Smooth muscle cell (in vitro differentiated cells): ENCODE results near the gene MYO1C. TPM values are rescaled to one million over a fixed set of nuclear protein-coding genes. Genes with fewer than 3 reads are reported as not detected.
A peak's percentile ranks its signal among the peaks of the same experiment; 100 is the strongest.

Experiments
- DNase-seq: peaks from one replicate; lab custom pipeline; 2025; ENCODE audit not compliant: unreplicated experiment; lab: John Stamatoyannopoulos, UW
- H2AFZ ChIP-seq: fragments of 200-600 bp; sonication (generic); 2 replicates; pipeline ENCODE4 v1.6.0; 2016; ENCODE audit warnings: antibody characterized with exemption, low read depth, mild to moderate bottlenecking
- H3F3A ChIP-seq: fragments of 200-600 bp; sonication (generic); 2 replicates; pipeline ENCODE4 v1.6.0; 2017; ENCODE audit warnings: antibody characterized with exemption, low read depth
- H3K27ac ChIP-seq: fragments of 200-600 bp; sonication (generic); 2 replicates; pipeline ENCODE4 v1.5.1; 2016; ENCODE audit warnings: low read depth, mild to moderate bottlenecking
- H3K27me3 ChIP-seq: fragments of 200-600 bp; sonication (generic); 2 replicates; pipeline ENCODE4 v1.6.1; 2016; ENCODE audit warnings: low read depth, mild to moderate bottlenecking
- H3K36me3 ChIP-seq: fragments of 200-600 bp; sonication (generic); 2 replicates; pipeline ENCODE4 v1.5.1; 2016; ENCODE audit warnings: low read depth
- H3K4me1 ChIP-seq: fragments of 200-600 bp; sonication (generic); 2 replicates; pipeline ENCODE4 v1.5.1; 2016; ENCODE audit warnings: low read depth
- H3K4me2 ChIP-seq: fragments of 200-600 bp; sonication (generic); 2 replicates; pipeline ENCODE4 v1.6.0; 2016; ENCODE audit warnings: mild to moderate bottlenecking
- H3K4me3 ChIP-seq: fragments of 200-600 bp; sonication (generic); 2 replicates; pipeline ENCODE4 v1.5.1; 2016; ENCODE audit warnings: mild to moderate bottlenecking
- H3K79me2 ChIP-seq: fragments of 200-600 bp; sonication (generic); 2 replicates; pipeline ENCODE4 v1.6.0; 2016; ENCODE audit warnings: low read depth, mild to moderate bottlenecking
- H3K9ac ChIP-seq: fragments of 200-600 bp; sonication (generic); 2 replicates; pipeline ENCODE4 v1.6.0; 2016; ENCODE audit warnings: low read depth
- H3K9me3 ChIP-seq: fragments of 200-600 bp; sonication (generic); replicated peaks from 2 replicates; pipeline ENCODE4 v1.5.1; 2016; ENCODE audit warnings: low read depth
- H4K20me1 ChIP-seq: fragments of 200-600 bp; sonication (generic); 2 replicates; pipeline ENCODE4 v1.6.0; 2016; ENCODE audit warnings: low read depth
- CTCF ChIP-seq: fragments of 200-600 bp; sonication (generic); IDR thresholded peaks from 2 replicates; pipeline ENCODE4 v1.5.1; 2017; ENCODE audit warnings: borderline replicate concordance, mild to moderate bottlenecking, antibody characterized with exemption; ENCODE audit not compliant: insufficient read depth, poor library complexity, severe bottlenecking
- WGBS: methylation state at CpG from one replicate; pipeline ENCODE4 v1.1.7; 2016; ENCODE audit warnings: low lambda C conversion rate; 5-methylcytosine and 5-hydroxymethylcytosine counted together
- polyA plus RNA-seq: library from polyadenylated mRNA; unstranded; fragments of >200 nt; fragmentation: Nextera tagmentation; extraction: Ambion mirVana; gene quantifications from 2 replicates; pipeline ENCODE4 v1.2.1, GENCODE V29; 2016
- total RNA-seq: library from RNA; depleted of rRNA; stranded (reverse); fragments of >200 nt; gene quantifications from 2 replicates; pipeline ENCODE4 v1.2.3, GENCODE V29; 2014

Gene MYO1C
- total and polyA plus RNA-seq, 2 experiments from 2014 or later, result 80.4 to 81.5 TPM

GRCh38 chr17:1484676-1485422 lies 7.6 kb downstream of the MYO1C start:
- TF ChIP-seq CTCF, result no peak
- H3F3A ChIP-seq, result peaks cover 20% of the 10 kb centered on the region
- H3K27ac ChIP-seq, result peak overlapping the region; percentile 87
- no peaks in the 10 kb centered on the region for H3K36me3 ChIP-seq
- H4K20me1 ChIP-seq, result peaks cover 11% of the 10 kb centered on the region
- peak overlapping the region; percentile 84 for H3K9ac ChIP-seq
- peak overlapping the region; percentile 85 for H3K4me2 ChIP-seq
- H3K4me3 ChIP-seq, result peak overlapping the region; percentile 83
- H3K79me2 ChIP-seq, result peaks cover 8% of the 10 kb centered on the region
- H3K9me3 ChIP-seq, result no peaks in the 10 kb centered on the region
- H3K27me3 ChIP-seq, result no peaks in the 10 kb centered on the region
- 4% methylated on average over 16 of the region's 19 CpGs for WGBS
- no peak for DNase-seq
- H2AFZ ChIP-seq, result no peak overlapping the region
- H3K4me1 ChIP-seq, result peaks cover 16% of the 10 kb centered on the region

GRCh38 chr17:1484060-1484535 lies 8.4 kb downstream of the MYO1C start:
- Histone ChIP-seq H3K79me2 (peaks cover under 1% of the 10 kb centered on the region), H3K4me2 (peak overlapping the region; percentile 85), H3K9me3 (no peaks in the 10 kb centered on the region), H3K4me1 (peaks cover 16% of the 10 kb centered on the region), H3K9ac (no peak overlapping the region), H4K20me1 (peaks cover 14% of the 10 kb centered on the region), H3K36me3 (no peaks in the 10 kb centered on the region), H3K27me3 (no peaks in the 10 kb centered on the region), H3K27ac (no peak overlapping the region), H3K4me3 (no peak overlapping the region), H2AFZ (no peak overlapping the region), H3F3A (peaks cover 16% of the 10 kb centered on the region)
- no peak for TF ChIP-seq CTCF
- no peak for DNase-seq
- WGBS, result 93% methylated on average over 29 of the region's 29 CpGs

- Histone ChIP-seq H3K9me3 (no peaks in the 10 kb centered on the region), H4K20me1 (peaks cover 18% of the 10 kb centered on the region), H3K79me2 (no peaks in the 10 kb centered on the region), H2AFZ (no peak overlapping the region), H3K4me3 (no peak overlapping the region), H3K27ac (no peak overlapping the region), H3K36me3 (no peaks in the 10 kb centered on the region), H3F3A (peaks cover 6% of the 10 kb centered on the region), H3K9ac (no peak overlapping the region), H3K4me2 (no peak overlapping the region), H3K27me3 (no peaks in the 10 kb centered on the region), H3K4me1 (peaks cover 13% of the 10 kb centered on the region)
- no peak for DNase-seq
- WGBS, result 97% methylated on average over 17 of the region's 20 CpGs
- TF ChIP-seq CTCF, result no peak
Observed at GRCh38 chr17:1482680-1483079, 9.8 kb downstream of the MYO1C start.

- H2AFZ ChIP-seq, result no peak overlapping the region
- TF ChIP-seq CTCF, result no peak
- H3K27ac ChIP-seq, result no peak overlapping the region
- WGBS, result 96% methylated on average over 11 of the region's 11 CpGs
- no peaks in the 10 kb centered on the region for H3K79me2 ChIP-seq
- no peak overlapping the region for H3K4me2 ChIP-seq
- no peak for DNase-seq
- peaks cover 18% of the 10 kb centered on the region for H4K20me1 ChIP-seq
- no peaks in the 10 kb centered on the region for H3F3A ChIP-seq
- H3K9me3 ChIP-seq, result no peaks in the 10 kb centered on the region
- H3K4me1 ChIP-seq, result peaks cover 6% of the 10 kb centered on the region
- no peaks in the 10 kb centered on the region for H3K36me3 ChIP-seq
- no peak overlapping the region for H3K4me3 ChIP-seq
- H3K27me3 ChIP-seq, result no peaks in the 10 kb centered on the region
- H3K9ac ChIP-seq, result no peak overlapping the region
Observed at GRCh38 chr17:1481736-1482135, 10.8 kb downstream of the MYO1C start.
